HG03139 (cell line): ENCODE measurements around the gene ARHGEF35.
"Not testable (repeated sequence)": the region's sequence is repeated elsewhere in the genome, so short reads cannot be mapped to it uniquely, and the experiment has no call there.

ENCODE experiments used
- ATAC-seq: cut with Tn5 transposase; IDR thresholded peaks from one replicate; pipeline ENCODE4 v1.9.1; 2021; ENCODE audit not compliant: unreplicated experiment

The ARHGEF35 gene

DNA sequence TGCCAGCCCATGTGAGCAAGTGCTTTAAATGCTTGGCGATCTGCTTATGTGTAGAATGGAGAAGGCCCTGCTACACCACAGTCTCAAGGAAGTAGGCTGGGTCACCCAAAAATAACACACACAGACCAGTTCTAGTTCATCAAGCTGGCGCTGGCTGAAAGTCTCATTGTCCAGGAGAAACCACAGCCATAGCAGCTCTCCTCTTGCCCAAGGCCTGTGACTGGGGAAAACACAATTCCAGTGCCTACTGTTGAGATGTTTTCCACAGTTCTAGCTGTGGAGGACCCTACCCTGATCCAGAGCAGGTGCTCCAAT lies 16.5 kb downstream of the ARHGEF35 start:
- ATAC-seq: peak; percentile 22

- ATAC-seq: peak; percentile 93
Observed at GRCh38 chr7:144178380-144179164, 17.1 kb downstream of the ARHGEF35 start.

DNA sequence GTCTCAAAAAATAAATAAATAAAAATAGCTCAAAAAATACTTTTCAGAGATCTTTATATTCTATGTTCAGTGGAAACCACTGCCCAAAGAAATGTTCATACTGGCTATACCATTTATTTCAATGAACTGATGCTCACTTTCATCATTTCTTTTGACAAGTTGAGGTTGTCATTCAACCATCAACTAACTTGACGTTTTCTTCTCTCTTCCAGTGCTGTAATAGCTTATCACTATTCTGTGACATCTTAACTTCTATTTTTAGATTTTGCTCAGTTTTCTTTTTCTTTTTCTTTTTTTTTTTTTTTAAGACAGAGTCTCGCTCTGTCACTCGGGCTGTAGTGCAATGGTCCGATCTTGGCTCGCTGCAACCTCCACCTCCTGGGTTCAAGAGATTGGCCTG lies 21.0 kb downstream of the ARHGEF35 start:
- ATAC-seq: no peak

DNA sequence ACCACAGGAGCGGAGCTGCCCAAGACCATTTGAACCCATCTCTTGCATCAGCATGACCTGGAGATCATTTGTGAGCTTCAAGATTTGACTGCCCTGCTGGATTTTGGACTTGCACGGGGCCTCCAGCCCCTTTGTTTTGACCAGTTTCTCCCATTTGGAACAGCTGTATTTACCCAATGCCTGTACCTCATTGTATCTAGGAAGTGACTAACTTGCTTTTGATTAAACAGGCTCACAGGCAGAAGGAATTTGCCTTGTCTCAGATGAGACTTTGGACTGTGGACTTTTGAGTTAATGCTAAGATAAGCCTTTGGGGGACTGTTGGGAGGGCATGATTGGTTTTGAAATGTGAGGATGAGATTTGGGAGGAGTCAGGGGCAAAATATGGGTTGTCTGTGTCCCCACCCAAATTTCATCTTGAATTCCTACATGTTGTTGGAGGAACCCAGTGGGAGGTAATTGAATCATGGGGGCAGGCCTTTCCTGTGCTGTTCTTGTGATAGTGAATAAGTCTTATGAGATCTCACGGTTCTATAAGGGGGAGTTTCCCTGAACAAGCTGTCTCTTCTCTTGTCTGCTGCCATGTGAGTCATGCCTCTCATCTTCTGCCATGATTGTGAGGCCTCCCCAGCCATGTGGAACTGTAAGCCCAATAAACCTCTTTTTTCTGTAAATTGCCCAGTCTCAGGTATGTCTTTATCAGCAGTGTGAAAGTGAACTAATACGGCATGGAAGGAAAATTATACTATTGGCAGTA lies 23.9 kb downstream of the ARHGEF35 start:
- not testable (repeated sequence) for ATAC-seq

DNA sequence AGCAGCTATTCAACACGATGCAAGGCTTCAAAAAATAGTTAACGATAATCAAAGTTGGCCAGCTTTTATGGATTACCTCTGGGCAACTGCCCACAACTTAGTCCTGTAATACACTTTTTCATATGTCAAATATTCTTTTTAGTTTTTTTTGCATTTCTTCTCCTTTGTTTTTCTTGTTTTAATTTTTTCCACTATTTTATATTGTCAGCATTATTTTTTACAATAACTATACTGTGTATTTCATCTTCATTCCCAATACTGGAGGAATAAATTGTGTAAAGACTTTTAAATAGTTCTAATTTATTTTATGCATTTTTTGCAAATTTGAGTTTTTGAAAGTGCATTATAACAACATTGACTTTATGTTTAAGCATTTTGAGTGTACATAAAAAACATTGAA lies 30.8 kb downstream of the ARHGEF35 start:
- no peak for ATAC-seq

DNA sequence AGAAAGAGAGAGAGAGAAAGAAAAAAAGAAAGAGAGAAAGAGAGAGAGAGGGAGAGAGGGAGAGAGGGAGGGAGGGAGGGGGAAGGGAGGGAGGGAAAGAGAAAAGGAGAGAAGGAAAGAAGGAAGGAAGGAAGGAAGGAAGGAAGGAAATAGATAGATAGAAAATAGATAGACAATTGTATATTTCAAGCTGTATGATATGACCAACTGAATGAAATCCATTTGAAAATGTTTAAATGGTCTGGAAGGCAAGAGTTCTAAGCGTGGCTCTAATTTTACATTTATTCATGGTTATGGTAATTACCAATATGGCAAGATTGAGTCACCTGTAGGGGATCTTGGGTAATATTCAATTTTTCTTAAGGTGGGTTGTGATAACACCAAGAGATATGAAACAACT lies 36.8 kb downstream of the ARHGEF35 start:
- ATAC-seq: no peak

DNA sequence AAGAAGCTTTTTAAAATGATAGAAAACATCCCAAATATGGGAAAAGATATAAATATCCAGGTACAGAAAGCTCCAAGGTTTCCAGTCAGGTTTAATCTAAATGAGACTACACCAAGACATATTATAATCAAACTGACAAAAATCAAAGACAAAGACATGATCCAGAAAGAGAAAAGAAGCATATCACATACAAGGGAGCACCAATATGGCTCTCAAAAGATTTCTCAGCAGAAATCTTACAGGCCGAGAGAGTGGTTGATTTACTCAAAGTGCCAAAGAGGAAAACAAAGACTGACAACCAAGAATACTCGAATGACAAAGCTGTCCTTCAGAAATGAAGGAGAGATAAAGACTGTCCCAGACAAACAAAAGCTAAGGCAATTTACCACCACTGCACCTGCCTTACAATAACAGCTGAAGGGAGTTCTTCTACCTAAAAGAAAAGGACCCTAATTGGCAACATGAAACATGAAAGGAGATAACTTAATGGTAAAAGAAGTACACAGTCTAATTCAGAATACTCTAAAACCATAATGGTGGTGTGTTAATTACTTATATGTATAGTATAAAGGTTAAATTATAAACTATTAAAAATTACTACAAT lies 47.3 kb downstream of the ARHGEF35 start:
- ATAC-seq: no peak

- ATAC-seq: no peak
Observed at GRCh38 chr7:144144426-144144825, 51.2 kb downstream of the ARHGEF35 start.

DNA sequence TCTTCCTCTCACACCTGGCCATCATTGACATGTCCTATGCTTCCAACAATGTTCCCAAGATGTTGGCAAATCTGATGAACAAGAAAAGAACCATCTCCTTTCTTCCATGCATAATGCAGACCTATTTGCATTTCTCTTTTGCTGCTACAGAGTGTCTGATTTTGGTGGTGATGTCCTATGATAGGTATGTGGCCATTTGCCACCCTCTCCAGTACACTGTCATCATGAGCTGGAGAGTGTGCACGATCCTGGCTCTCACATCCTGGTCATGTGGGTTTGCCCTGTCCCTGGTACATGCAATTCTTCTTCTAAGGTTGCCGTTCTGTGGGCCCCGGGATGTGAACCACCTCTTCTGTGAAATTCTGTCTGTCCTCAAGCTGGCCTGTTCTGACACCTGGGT lies 53.4 kb downstream of the ARHGEF35 start:
- ATAC-seq: no peak

- no peak for ATAC-seq
Observed at GRCh38 chr7:144137501-144137900, 58.1 kb downstream of the ARHGEF35 start.
